Suprapubic skin (tissue), 3 donors: ENCODE results near the gene ATXN2.

Source experiments
- POLR2AphosphoS5 ChIP-seq, 3 donors: sonication (generic); formaldehyde crosslinking; IDR thresholded peaks; one replicate each; pipeline ENCODE4 v1.6.1; 2017; ENCODE audit warnings: antibody characterized with exemption in 3 of 3
- TF ChIP-seq, protein P1 (sequence below), 2 donors: fragments of 200-600 bp in 1 of 2; fragments of 450-650 bp in 1 of 2; sonication (generic) in 1 of 2; IDR thresholded peaks; one replicate each; pipeline ENCODE4 v1.5.1; 2016 to 2019; ENCODE audit warnings: antibody characterized with exemption in 2 of 2, mild to moderate bottlenecking in 1 of 2, moderate library complexity in 1 of 2

DNA sequence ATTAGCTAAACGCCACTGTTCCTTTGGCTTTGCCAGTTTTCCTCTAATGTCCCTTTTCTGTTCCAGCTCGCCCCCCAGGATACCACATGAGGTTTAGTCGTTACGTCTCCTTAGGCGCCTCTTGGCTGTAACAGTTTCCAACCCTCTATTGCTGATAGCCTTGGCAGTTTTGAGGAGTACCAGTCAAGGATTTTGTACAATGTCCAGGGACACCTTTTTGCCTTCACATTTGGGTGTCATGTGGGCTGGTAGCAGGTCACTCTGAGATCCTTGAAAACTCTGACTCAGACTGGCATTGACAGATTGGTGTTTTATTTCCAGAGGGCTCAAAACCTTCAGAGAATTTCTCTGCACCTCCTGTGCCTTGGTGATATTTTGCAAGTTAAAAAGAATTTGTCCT is 179.3 kb downstream of the ATXN2 start:
- TF ChIP-seq POLR2AphosphoS5 (IDR thresholded peaks at IDR 0.05): no peak
- TF ChIP-seq, protein P1, sequence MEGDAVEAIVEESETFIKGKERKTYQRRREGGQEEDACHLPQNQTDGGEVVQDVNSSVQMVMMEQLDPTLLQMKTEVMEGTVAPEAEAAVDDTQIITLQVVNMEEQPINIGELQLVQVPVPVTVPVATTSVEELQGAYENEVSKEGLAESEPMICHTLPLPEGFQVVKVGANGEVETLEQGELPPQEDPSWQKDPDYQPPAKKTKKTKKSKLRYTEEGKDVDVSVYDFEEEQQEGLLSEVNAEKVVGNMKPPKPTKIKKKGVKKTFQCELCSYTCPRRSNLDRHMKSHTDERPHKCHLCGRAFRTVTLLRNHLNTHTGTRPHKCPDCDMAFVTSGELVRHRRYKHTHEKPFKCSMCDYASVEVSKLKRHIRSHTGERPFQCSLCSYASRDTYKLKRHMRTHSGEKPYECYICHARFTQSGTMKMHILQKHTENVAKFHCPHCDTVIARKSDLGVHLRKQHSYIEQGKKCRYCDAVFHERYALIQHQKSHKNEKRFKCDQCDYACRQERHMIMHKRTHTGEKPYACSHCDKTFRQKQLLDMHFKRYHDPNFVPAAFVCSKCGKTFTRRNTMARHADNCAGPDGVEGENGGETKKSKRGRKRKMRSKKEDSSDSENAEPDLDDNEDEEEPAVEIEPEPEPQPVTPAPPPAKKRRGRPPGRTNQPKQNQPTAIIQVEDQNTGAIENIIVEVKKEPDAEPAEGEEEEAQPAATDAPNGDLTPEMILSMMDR (IDR thresholded peaks at IDR 0.05): no peak
